Stimulated activated memory B cell treated with anti-CD40 and anti-IgM and Interleukin-4, amounts not matched to agents 10 μg/mL and 1 μg/mL and 100 μg/mL, for 72 hours (primary cell): ENCODE data around the gene TP73.

Source experiments
- ATAC-seq: fragments of 150-1000 bp; cut with Tn5 transposase; 2 replicates; pipeline ENCODE4 v1.10.0; 2021
- H3K27ac Mint-ChIP-seq: one replicate; pipeline ENCODE4 v1.8.0; 2022; ENCODE audit warnings: mild to moderate bottlenecking, mixed read lengths
- H3K27me3 Mint-ChIP-seq: one replicate; pipeline ENCODE4 v1.8.0; 2022; ENCODE audit warnings: mixed read lengths
- H3K36me3 Mint-ChIP-seq: one replicate; pipeline ENCODE4 v1.8.0; 2022; ENCODE audit warnings: mixed read lengths
- H3K4me1 Mint-ChIP-seq: one replicate; pipeline ENCODE4 v1.8.0; 2022; ENCODE audit warnings: mixed read lengths
- H3K4me3 Mint-ChIP-seq: one replicate; pipeline ENCODE4 v1.8.0; 2022; ENCODE audit warnings: mild to moderate bottlenecking, moderate library complexity, mixed read lengths
- H3K9me3 Mint-ChIP-seq: one replicate; pipeline ENCODE4 v1.8.0; 2022; ENCODE audit warnings: mixed read lengths

Gene TP73

DNA sequence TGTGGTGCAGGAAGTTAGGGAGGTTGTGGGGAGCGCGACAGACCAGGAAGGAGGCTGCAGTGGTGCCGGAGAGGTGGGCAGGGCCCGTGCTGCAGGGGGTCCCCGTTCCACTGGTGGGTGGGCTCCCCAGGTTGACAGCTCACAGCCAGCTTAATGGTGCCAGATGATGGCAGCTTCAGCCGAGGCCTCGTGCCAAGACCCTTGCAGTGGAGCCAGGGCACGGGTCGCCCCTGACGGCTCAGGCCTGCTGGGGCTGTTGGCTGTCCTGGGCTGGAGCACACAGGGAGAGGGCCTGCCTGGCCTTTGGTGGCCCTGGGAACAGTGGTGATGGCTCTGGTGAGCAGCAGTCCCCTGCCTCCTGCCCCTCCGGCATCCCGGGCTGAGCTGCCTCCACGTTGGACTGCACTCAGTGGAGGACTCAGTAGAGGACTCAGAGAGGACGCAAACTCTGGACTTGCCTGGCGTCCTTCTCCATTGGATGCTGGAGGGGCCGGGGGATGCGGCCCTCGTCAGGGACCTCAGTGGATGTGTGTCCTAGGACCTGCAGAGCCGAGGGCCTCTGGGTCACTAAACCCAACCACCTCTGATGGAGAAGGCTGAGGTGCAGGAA is 53.1 kb downstream of the TP73 start:
- H3K4me1 Mint-ChIP-seq = peaks cover 12% of the 10 kb centered on the region
- no peak overlapping the region for H3K4me3 Mint-ChIP-seq
- no peaks in the 10 kb centered on the region for H3K36me3 Mint-ChIP-seq
- H3K27ac Mint-ChIP-seq = no peak overlapping the region
- H3K9me3 Mint-ChIP-seq = no peaks in the 10 kb centered on the region
- no peak for ATAC-seq
- peaks cover 71% of the 10 kb centered on the region for H3K27me3 Mint-ChIP-seq

DNA sequence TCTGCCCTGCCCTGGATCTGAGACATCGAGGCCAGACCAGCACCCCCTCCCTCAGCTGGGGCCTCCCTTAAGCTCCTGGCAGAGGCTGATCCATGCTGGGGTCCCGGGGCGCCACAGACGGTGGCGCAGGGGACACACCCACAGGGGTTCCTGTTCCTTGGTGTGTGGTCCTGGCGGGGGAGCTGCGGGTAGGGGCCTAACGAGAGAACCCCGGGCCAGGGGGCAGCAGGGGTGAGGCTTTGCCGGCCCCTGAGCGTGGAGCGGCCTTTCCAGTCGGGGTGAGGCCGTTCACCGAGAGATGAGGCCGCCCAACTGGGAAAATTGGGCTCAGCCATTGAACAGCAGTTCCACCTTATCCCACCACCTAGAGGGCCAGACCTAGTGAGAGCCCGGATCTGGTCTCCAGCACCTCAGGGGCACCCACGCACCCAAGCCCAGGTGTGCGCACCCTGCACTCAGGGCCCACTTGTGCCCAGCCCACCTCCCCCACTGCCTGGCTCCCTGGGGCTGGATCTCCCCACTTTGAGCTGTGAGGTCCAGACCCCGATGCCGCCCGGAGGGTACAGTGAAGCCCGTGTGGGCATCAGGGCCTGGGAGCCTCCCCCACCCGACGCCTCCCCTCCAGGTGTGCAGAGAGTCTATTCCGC is 54.5 kb downstream of the TP73 start:
- H3K9me3 Mint-ChIP-seq = no peaks in the 10 kb centered on the region
- no peak overlapping the region for H3K27ac Mint-ChIP-seq
- peaks cover 12% of the 10 kb centered on the region for H3K4me1 Mint-ChIP-seq
- H3K27me3 Mint-ChIP-seq = peaks cover 73% of the 10 kb centered on the region
- no peak overlapping the region for H3K4me3 Mint-ChIP-seq
- no peak for ATAC-seq
- H3K36me3 Mint-ChIP-seq = no peaks in the 10 kb centered on the region

DNA sequence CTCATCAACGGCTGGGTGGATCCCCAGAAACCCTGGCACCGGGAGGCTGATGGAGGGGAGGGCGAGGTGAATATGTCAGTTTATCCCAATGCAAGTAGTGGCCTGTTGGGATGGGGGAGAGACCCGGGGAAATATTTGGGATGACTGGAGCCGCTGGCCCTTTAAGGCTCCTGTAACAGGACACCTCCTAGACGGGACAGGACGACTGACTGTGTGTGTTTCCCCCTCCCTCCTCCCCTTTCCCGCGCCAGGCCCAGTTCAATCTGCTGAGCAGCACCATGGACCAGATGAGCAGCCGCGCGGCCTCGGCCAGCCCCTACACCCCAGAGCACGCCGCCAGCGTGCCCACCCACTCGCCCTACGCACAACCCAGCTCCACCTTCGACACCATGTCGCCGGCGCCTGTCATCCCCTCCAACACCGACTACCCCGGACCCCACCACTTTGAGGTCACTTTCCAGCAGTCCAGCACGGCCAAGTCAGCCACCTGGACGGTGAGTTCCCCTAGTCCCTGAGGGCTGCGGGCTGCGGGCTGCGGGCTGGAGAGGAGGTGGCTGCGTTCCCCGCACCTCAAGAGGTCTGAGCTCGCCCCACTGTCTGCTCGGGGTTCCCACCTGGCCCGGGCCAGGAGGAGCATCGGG is 55.1 kb downstream of the TP73 start:
- H3K27ac Mint-ChIP-seq = no peak overlapping the region
- peaks cover 79% of the 10 kb centered on the region for H3K27me3 Mint-ChIP-seq
- H3K4me1 Mint-ChIP-seq = peaks cover 12% of the 10 kb centered on the region
- no peaks in the 10 kb centered on the region for H3K9me3 Mint-ChIP-seq
- no peak overlapping the region for H3K4me3 Mint-ChIP-seq
- no peaks in the 10 kb centered on the region for H3K36me3 Mint-ChIP-seq
- ATAC-seq = no peak

- peaks cover 84% of the 10 kb centered on the region for H3K27me3 Mint-ChIP-seq
- no peaks in the 10 kb centered on the region for H3K36me3 Mint-ChIP-seq
- H3K4me1 Mint-ChIP-seq = peaks cover 12% of the 10 kb centered on the region
- H3K9me3 Mint-ChIP-seq = no peaks in the 10 kb centered on the region
- no peak overlapping the region for H3K27ac Mint-ChIP-seq
- no peak for ATAC-seq
- no peak overlapping the region for H3K4me3 Mint-ChIP-seq
Measured at GRCh38 chr1:3707939-3708328, 55.6 kb downstream of the TP73 start.

DNA sequence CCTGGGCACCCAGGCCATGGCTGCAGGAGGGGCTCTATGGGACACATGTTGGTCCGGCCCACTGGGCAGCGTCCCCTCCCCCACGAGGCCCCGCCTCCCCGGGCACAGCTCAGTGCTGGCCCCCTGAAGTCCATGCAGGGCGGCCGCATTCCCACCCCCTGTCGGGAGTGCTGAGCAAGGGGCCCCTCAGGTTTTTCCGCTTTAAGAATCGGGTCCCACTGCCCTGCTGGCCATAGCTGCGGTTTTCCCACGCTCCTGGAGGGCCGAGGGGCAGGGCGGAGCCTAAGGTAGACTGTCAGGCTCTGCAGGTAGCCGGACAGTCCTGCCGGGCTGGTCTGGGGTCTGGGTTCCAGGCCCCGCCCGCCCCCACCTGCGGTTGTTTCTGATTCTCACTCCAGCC is 56.5 kb downstream of the TP73 start:
- H3K4me3 Mint-ChIP-seq = no peak overlapping the region
- no peak overlapping the region for H3K27ac Mint-ChIP-seq
- H3K4me1 Mint-ChIP-seq = peaks cover 7% of the 10 kb centered on the region

GRCh38 chr1:3710251-3710650 is 57.9 kb downstream of the TP73 start:
- H3K27ac Mint-ChIP-seq = no peak overlapping the region
- no peak overlapping the region for H3K4me3 Mint-ChIP-seq
- no peaks in the 10 kb centered on the region for H3K9me3 Mint-ChIP-seq
- H3K4me1 Mint-ChIP-seq = no peaks in the 10 kb centered on the region
- no peaks in the 10 kb centered on the region for H3K36me3 Mint-ChIP-seq
- H3K27me3 Mint-ChIP-seq = peaks cover 78% of the 10 kb centered on the region
- no peak for ATAC-seq

More for the DNA sequence above, 56.5 kb downstream of the TP73 start:
- peaks cover 87% of the 10 kb centered on the region for H3K27me3 Mint-ChIP-seq
- H3K9me3 Mint-ChIP-seq = no peaks in the 10 kb centered on the region
- ATAC-seq = no peak
- no peaks in the 10 kb centered on the region for H3K36me3 Mint-ChIP-seq

DNA sequence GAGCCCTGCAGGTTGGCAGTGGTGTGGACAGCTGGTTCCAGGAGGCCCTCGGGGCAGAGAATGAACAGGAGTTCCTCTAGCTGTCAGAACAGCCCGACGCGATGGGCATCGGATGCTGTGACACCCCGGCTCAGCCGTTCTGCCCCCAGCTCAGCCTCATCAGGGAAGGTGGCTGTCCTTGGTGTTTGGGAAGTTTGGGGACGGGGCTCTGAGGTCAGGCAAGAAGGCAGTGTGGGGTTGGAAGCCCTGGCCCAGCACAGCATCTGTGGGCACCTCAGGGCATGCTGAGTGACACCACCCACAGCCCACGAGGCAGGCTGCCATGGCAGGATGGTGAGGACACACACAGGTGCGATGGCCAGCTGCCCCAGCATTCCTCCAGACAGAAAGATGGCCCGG is 59.1 kb downstream of the TP73 start:
- peaks cover 85% of the 10 kb centered on the region for H3K27me3 Mint-ChIP-seq
- no peak for ATAC-seq
- no peaks in the 10 kb centered on the region for H3K4me1 Mint-ChIP-seq
- no peak overlapping the region for H3K27ac Mint-ChIP-seq
- H3K36me3 Mint-ChIP-seq = no peaks in the 10 kb centered on the region
- no peaks in the 10 kb centered on the region for H3K9me3 Mint-ChIP-seq
- no peak overlapping the region for H3K4me3 Mint-ChIP-seq

DNA sequence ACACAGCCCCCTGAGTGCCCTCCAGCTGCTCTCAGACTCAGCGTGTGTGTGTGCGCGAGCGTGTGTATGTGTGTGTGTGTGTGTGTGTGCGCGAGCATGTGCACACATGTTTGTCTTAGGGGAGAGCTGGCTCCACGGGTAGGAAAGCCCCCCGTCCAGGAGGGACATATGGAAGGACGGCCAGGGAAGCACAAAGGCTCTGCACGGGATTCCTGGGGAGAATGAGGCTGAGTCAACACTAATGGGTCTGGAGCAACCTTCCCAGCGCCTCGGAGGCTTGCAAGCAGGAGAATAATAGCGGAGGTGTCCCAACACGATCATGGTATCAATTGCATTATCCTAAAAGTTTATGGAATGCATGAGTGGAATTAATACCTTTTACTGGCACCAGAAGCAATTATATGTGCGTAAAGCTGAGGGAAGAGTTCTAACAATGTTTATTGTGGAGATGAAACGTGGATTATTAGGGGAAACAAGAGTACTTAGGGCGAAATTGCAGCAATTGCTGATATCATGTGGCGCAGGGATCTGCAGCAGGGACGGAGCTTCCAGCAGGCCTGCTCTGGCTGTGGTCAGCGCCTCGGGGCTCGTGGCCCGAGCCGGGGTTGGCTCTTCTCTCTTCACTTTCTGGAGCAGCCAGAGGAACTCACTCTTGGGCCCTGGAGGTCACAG is 59.6 kb downstream of the TP73 start:
- peaks cover 85% of the 10 kb centered on the region for H3K27me3 Mint-ChIP-seq
- no peak overlapping the region for H3K27ac Mint-ChIP-seq
- H3K4me3 Mint-ChIP-seq = no peak overlapping the region
- H3K9me3 Mint-ChIP-seq = no peaks in the 10 kb centered on the region
- no peaks in the 10 kb centered on the region for H3K4me1 Mint-ChIP-seq
- no peaks in the 10 kb centered on the region for H3K36me3 Mint-ChIP-seq
- no peak for ATAC-seq

GRCh38 chr1:3712573-3713535 is 60.5 kb downstream of the TP73 start:
- ATAC-seq = no peak
- H3K27me3 Mint-ChIP-seq = peaks cover 78% of the 10 kb centered on the region
- H3K4me3 Mint-ChIP-seq = no peak overlapping the region
- no peak overlapping the region for H3K27ac Mint-ChIP-seq
- H3K9me3 Mint-ChIP-seq = no peaks in the 10 kb centered on the region
- H3K36me3 Mint-ChIP-seq = no peaks in the 10 kb centered on the region
- no peaks in the 10 kb centered on the region for H3K4me1 Mint-ChIP-seq

DNA sequence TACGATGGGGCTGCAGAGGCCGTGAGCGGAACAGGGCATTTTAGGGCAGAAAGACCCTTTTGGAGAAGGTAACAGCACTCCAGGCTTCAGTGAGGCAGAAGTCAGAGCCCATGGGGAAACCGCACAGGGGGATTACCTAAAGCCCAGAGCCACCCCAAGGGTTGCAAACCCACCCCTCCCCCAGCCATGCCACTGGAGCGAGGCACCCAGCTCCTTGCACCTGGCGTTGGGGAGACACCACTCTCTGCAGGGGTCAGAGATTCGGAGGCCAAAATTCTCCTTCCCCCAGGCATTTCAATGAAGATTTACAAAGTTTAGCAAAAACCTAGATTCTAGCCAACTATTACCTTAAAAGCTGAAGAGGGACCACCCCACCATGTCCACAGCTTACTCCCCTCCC is 61.5 kb downstream of the TP73 start:
- no peaks in the 10 kb centered on the region for H3K36me3 Mint-ChIP-seq
- H3K27ac Mint-ChIP-seq = no peak overlapping the region
- H3K27me3 Mint-ChIP-seq = peaks cover 72% of the 10 kb centered on the region
- no peak overlapping the region for H3K4me3 Mint-ChIP-seq
- no peaks in the 10 kb centered on the region for H3K9me3 Mint-ChIP-seq
- H3K4me1 Mint-ChIP-seq = peaks cover 6% of the 10 kb centered on the region
- ATAC-seq = no peak

DNA sequence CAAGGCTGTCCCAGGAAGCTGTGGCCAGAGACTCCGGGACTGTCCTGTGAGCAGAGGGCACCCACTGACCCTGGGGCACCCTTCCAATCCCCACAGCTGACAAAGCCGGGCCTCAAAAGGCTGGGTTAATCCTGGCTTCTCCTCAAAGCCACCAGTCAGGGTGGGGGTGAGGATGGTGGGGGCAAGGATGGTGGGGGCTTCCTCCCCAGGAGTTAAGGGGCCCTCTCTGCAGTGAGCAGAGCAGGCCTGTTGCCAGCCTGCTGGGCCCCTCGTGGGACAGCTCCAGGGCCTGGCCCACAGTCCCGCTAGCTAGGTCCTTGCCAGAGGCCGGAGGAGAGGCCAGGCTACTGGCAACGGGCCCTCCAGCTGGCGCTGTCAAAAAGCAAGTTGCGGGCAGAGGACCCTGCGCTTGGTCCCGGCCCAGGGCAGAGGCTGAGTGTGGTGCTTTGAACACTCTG is 62.0 kb downstream of the TP73 start:
- ATAC-seq = no peak
- H3K4me1 Mint-ChIP-seq = peaks cover 10% of the 10 kb centered on the region
- H3K9me3 Mint-ChIP-seq = no peaks in the 10 kb centered on the region
- no peak overlapping the region for H3K4me3 Mint-ChIP-seq
- H3K36me3 Mint-ChIP-seq = no peaks in the 10 kb centered on the region
- H3K27ac Mint-ChIP-seq = no peak overlapping the region
- H3K27me3 Mint-ChIP-seq = peaks cover 72% of the 10 kb centered on the region

GRCh38 chr1:3714814-3715213 is 62.5 kb downstream of the TP73 start:
- peaks cover 15% of the 10 kb centered on the region for H3K4me1 Mint-ChIP-seq
- peaks cover 72% of the 10 kb centered on the region for H3K27me3 Mint-ChIP-seq
- H3K27ac Mint-ChIP-seq = no peak overlapping the region
- no peak overlapping the region for H3K4me3 Mint-ChIP-seq
- no peaks in the 10 kb centered on the region for H3K9me3 Mint-ChIP-seq
- no peaks in the 10 kb centered on the region for H3K36me3 Mint-ChIP-seq
- ATAC-seq = no peak

- no peak overlapping the region for H3K27ac Mint-ChIP-seq
- H3K4me3 Mint-ChIP-seq = no peak overlapping the region
- H3K36me3 Mint-ChIP-seq = no peaks in the 10 kb centered on the region
- H3K4me1 Mint-ChIP-seq = peaks cover 20% of the 10 kb centered on the region
- ATAC-seq = no peak
- H3K27me3 Mint-ChIP-seq = peaks cover 73% of the 10 kb centered on the region
- no peaks in the 10 kb centered on the region for H3K9me3 Mint-ChIP-seq
Measured at GRCh38 chr1:3716351-3716750, 64.0 kb downstream of the TP73 start.

GRCh38 chr1:3717041-3717714 is 64.9 kb downstream of the TP73 start:
- ATAC-seq = no peak
- H3K36me3 Mint-ChIP-seq = no peaks in the 10 kb centered on the region
- H3K4me3 Mint-ChIP-seq = no peak overlapping the region
- peaks cover 71% of the 10 kb centered on the region for H3K27me3 Mint-ChIP-seq
- no peaks in the 10 kb centered on the region for H3K9me3 Mint-ChIP-seq
- peaks cover 20% of the 10 kb centered on the region for H3K4me1 Mint-ChIP-seq
- no peak overlapping the region for H3K27ac Mint-ChIP-seq
